PFSK-1 (cell line): ENCODE results near the gene ZNF439.

Experiments used
- POLR2AphosphoS5 ChIP-seq: IDR thresholded peaks from 2 replicates; pipeline ENCODE4 v1.6.1; 2012; ENCODE audit warnings: low read depth, mild to moderate bottlenecking, control low read depth, low read length, moderate library complexity
- TAF1 ChIP-seq: IDR thresholded peaks from 2 replicates; pipeline ENCODE4 v1.6.1; 2012; ENCODE audit warnings: low read length, control low read depth, borderline replicate concordance; ENCODE audit not compliant: insufficient read depth
- TF ChIP-seq, protein P1 (sequence below), 2 experiments: IDR thresholded peaks; 2 replicates each; pipeline versions ENCODE4 v1.6.1 to v1.8.0; 2011 to 2012; ENCODE audit warnings: low read depth in 2 of 2, low read length in 2 of 2, control low read depth in 1 of 2, inconsistent platforms in 1 of 2, mild to moderate bottlenecking in 1 of 2, moderate library complexity in 1 of 2; ENCODE audit not compliant: insufficient read depth in 1 of 2

DNA sequence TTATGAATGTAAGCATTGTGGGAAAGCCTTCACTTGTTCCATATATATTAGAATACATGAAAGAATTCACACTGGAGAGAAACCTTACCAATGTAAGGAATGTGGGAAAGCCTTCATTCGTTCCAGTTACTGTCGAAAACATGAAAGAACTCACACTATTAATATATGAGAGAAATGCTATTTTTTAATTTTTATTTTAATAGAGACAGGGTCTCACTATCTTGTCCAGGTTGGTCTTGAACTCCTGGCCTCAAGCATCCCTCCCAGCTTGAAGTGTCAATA is 41.5 kb upstream of the ZNF439 start:
- TF ChIP-seq, protein P1, sequence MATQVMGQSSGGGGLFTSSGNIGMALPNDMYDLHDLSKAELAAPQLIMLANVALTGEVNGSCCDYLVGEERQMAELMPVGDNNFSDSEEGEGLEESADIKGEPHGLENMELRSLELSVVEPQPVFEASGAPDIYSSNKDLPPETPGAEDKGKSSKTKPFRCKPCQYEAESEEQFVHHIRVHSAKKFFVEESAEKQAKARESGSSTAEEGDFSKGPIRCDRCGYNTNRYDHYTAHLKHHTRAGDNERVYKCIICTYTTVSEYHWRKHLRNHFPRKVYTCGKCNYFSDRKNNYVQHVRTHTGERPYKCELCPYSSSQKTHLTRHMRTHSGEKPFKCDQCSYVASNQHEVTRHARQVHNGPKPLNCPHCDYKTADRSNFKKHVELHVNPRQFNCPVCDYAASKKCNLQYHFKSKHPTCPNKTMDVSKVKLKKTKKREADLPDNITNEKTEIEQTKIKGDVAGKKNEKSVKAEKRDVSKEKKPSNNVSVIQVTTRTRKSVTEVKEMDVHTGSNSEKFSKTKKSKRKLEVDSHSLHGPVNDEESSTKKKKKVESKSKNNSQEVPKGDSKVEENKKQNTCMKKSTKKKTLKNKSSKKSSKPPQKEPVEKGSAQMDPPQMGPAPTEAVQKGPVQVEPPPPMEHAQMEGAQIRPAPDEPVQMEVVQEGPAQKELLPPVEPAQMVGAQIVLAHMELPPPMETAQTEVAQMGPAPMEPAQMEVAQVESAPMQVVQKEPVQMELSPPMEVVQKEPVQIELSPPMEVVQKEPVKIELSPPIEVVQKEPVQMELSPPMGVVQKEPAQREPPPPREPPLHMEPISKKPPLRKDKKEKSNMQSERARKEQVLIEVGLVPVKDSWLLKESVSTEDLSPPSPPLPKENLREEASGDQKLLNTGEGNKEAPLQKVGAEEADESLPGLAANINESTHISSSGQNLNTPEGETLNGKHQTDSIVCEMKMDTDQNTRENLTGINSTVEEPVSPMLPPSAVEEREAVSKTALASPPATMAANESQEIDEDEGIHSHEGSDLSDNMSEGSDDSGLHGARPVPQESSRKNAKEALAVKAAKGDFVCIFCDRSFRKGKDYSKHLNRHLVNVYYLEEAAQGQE (IDR thresholded peaks at IDR 0.05; ENCODE audit: insufficient read depth in 1 of 2, low read depth in 2 of 2, low read length in 2 of 2), result no peak
- TF ChIP-seq TAF1, result no peak
- TF ChIP-seq POLR2AphosphoS5, result no peak
